ENCODE measurements around the gene CEND1. TPM values are rescaled to one million over a fixed set of nuclear protein-coding genes. Genes with fewer than 3 reads are reported as not detected.

The CEND1 gene
- total and polyA plus RNA-seq, 2 donors (not counting 3 experiments of a cell fraction or from before 2014, with no cell fraction given), result 0.15 to 0.40 TPM

DNA sequence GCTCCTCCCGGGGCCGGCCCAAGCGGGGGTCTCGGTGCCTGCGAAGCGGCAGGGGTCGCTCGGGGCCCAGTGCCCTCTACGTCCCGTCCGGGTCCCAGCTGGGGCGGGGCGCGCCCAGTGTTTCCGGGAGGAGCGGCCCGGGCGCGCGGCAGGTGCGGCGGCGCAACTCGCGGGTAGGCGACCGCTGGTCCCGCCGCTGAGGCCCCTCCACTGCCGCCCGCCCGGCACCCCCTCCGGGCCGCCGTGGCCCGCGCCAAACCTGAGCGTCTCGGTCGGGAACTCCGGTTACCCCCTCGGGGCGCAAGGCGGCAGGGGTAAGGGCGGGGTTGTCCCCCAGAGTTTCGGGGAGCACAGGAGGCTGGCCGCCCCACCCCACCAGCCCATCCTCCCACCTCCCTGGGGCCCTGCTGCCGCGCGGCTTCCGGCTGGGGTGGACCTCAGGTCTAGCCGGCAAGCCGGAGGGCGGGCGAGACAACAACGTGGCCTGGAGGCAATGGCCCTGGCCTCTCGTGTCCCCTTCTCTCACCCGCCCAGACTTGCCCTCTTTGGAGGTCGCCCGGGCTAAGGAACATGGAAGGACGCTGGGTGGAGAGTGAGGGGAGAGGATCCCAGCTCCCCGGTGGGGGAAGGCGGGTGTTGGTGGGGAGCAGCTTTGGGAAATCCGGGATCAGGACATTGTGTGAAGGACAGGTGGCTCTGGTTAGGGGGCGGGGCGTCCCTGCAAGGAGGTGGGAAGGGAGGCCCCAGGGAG is 37.4 kb upstream of the CEND1 start:
- Histone ChIP-seq H3K79me2 (ENCODE audit: control insufficient read depth, insufficient read depth, low read length) (peaks cover 1% of the 10 kb centered on the region), H3K4me1 (ENCODE audit: control insufficient read depth, extremely low read depth, insufficient read depth, low read length) (peaks cover 38% of the 10 kb centered on the region), H4K20me1 (replicated peaks; ENCODE audit: control insufficient read depth, extremely low read depth, insufficient read depth, low read length) (no peaks in the 10 kb centered on the region), H2AFZ (ENCODE audit: low read depth, low read length) (peak overlapping the region; percentile 52), H3K27ac (ENCODE audit: insufficient read depth, low read depth, low read length) (no peak overlapping the region), H3K4me3 (replicated peaks in 1 of 3; ENCODE audit: insufficient read depth in 1 of 3, low read depth in 1 of 3, low read length in 3 of 3) (peak overlapping the region; percentile 2 to 23 (median 19)), H3K9ac (replicated peaks; ENCODE audit: extremely low read depth, insufficient read depth, low read length) (no peak overlapping the region), H3K4me2 (ENCODE audit: insufficient read depth, low read length) (peak overlapping the region; percentile 37), H3K9me3 (replicated peaks; ENCODE audit: control insufficient read depth, insufficient read depth, low read length) (no peaks in the 10 kb centered on the region), H3K9me1 (replicated peaks; ENCODE audit: control insufficient read depth, extremely low read depth, insufficient read depth, low read length) (no peaks in the 10 kb centered on the region), H3K27me3 (ENCODE audit: control insufficient read depth in 2 of 2, insufficient read depth in 2 of 2, low read length in 2 of 2) (no peaks in the 10 kb centered on the region), H3K36me3 (ENCODE audit: control insufficient read depth in 2 of 2, extremely low read depth in 1 of 2, insufficient read depth in 2 of 2, low read length in 2 of 2) (peaks cover 4 to 11% of the 10 kb centered on the region in 2 experiments)
- dilution Hi-C loops (cut with MboI; ENCODE audit: extremely low pct_ligation_motif_present, low sequenced_read_pairs), result no loop called here
- FAIRE-seq (no peak), DNase-seq (ENCODE audit: low read depth, low spot score) (no peak)
- BruUV-seq (replicated peaks), result no TSS peak
- intact Hi-C loops (cut with micrococcal nuclease), result no loop called here
- ChIA-PET POLR2A (no interaction called here), CTCF (no interaction called here)
- TF ChIP-seq POLR2AphosphoS5 (IDR thresholded peaks at IDR 0.05; ENCODE audit: insufficient read depth, low read depth, low read length), result no peak
- peak; percentile 5 for TF ChIP-seq POLR2A (IDR thresholded peaks at IDR 0.05; ENCODE audit: low read depth, low read length)

DNA sequence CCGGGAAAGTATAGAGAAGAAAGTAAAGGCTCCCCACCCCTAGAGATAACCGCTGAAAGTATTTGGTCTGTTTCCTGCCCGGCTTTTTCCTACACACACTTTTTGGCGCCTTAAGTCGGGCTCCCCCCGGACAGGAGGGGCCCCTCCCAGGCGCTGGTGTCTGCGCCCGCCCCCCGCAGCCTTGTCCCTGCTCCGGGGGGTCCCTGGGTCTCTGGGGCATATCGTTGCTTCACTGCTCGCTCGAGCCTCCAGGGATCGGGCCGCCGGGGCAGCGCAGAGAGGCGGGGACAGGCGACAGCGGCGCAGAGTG is 36.9 kb upstream of the CEND1 start:
- Histone ChIP-seq H2AFZ (ENCODE audit: low read depth, low read length) (peak overlapping the region; percentile 52), H3K9me3 (replicated peaks; ENCODE audit: control insufficient read depth, insufficient read depth, low read length) (no peaks in the 10 kb centered on the region), H3K4me1 (ENCODE audit: control insufficient read depth, extremely low read depth, insufficient read depth, low read length) (peaks cover 34% of the 10 kb centered on the region), H3K9me1 (replicated peaks; ENCODE audit: control insufficient read depth, extremely low read depth, insufficient read depth, low read length) (no peaks in the 10 kb centered on the region), H3K27ac (ENCODE audit: insufficient read depth, low read depth, low read length) (no peak overlapping the region), H4K20me1 (replicated peaks; ENCODE audit: control insufficient read depth, extremely low read depth, insufficient read depth, low read length) (no peaks in the 10 kb centered on the region), H3K4me3 (replicated peaks in 1 of 3; ENCODE audit: insufficient read depth in 1 of 3, low read depth in 1 of 3, low read length in 3 of 3) (peak overlapping the region; percentile 2 to 23 (median 19)), H3K36me3 (ENCODE audit: control insufficient read depth in 2 of 2, extremely low read depth in 1 of 2, insufficient read depth in 2 of 2, low read length in 2 of 2) (peaks cover 4 to 13% of the 10 kb centered on the region in 2 experiments), H3K79me2 (ENCODE audit: control insufficient read depth, insufficient read depth, low read length) (peaks cover 4% of the 10 kb centered on the region), H3K9ac (replicated peaks; ENCODE audit: extremely low read depth, insufficient read depth, low read length) (no peak overlapping the region), H3K27me3 (ENCODE audit: control insufficient read depth in 2 of 2, insufficient read depth in 2 of 2, low read length in 2 of 2) (no peaks in the 10 kb centered on the region), H3K4me2 (ENCODE audit: insufficient read depth, low read length) (peak overlapping the region; percentile 37)
- dilution Hi-C loops (cut with MboI; ENCODE audit: extremely low pct_ligation_motif_present, low sequenced_read_pairs), result no loop called here
- POLR2A ChIA-PET, result no interaction called here
- DNase-seq (ENCODE audit: low read depth, low spot score) (no peak), FAIRE-seq (no peak)
- TF ChIP-seq MYC (IDR thresholded peaks at IDR 0.05; ENCODE audit: low read depth, low read length), result no peak
- no peak for TF ChIP-seq EZH2 (IDR thresholded peaks at IDR 0.05; ENCODE audit: borderline replicate concordance, low read depth, low read length, severe bottlenecking)
- no peak for TF ChIP-seq JUN (IDR thresholded peaks at IDR 0.05; ENCODE audit: borderline replicate concordance, insufficient read depth, insufficient read length, low read depth)
- TF ChIP-seq, protein P1, sequence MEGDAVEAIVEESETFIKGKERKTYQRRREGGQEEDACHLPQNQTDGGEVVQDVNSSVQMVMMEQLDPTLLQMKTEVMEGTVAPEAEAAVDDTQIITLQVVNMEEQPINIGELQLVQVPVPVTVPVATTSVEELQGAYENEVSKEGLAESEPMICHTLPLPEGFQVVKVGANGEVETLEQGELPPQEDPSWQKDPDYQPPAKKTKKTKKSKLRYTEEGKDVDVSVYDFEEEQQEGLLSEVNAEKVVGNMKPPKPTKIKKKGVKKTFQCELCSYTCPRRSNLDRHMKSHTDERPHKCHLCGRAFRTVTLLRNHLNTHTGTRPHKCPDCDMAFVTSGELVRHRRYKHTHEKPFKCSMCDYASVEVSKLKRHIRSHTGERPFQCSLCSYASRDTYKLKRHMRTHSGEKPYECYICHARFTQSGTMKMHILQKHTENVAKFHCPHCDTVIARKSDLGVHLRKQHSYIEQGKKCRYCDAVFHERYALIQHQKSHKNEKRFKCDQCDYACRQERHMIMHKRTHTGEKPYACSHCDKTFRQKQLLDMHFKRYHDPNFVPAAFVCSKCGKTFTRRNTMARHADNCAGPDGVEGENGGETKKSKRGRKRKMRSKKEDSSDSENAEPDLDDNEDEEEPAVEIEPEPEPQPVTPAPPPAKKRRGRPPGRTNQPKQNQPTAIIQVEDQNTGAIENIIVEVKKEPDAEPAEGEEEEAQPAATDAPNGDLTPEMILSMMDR (IDR thresholded peaks at IDR 0.05; ENCODE audit: extremely low read depth in 1 of 2, insufficient read depth in 1 of 2, low read depth in 1 of 2, low read length in 2 of 2), result no peak
- TF ChIP-seq FOS (IDR thresholded peaks at IDR 0.05; ENCODE audit: borderline replicate concordance, insufficient read depth, low read length), result no peak
- no peak for TF ChIP-seq GATA2 (IDR thresholded peaks at IDR 0.05; ENCODE audit: insufficient read depth, insufficient read length, low read depth, low read length)
- no peak for TF ChIP-seq POLR2AphosphoS5 (IDR thresholded peaks at IDR 0.05; ENCODE audit: insufficient read depth, low read depth, low read length)
- TF ChIP-seq, protein P2, sequence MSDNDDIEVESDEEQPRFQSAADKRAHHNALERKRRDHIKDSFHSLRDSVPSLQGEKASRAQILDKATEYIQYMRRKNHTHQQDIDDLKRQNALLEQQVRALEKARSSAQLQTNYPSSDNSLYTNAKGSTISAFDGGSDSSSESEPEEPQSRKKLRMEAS (IDR thresholded peaks at IDR 0.05; ENCODE audit: insufficient read depth, insufficient read length), result no peak
- no peak for TF ChIP-seq POLR2A (IDR thresholded peaks at IDR 0.05; ENCODE audit: low read depth, low read length)
- no TSS peak for BruUV-seq (replicated peaks)
- CTCF ChIA-PET, result no interaction called here
- intact Hi-C loops (cut with micrococcal nuclease), result no loop called here
